ENCODE results near the gene ESPL1.

ESPL1 gene

GRCh38 chr12:53229454-53229853, 38.6 kb upstream of the ESPL1 start:
- no peak for DNase-seq
- in situ Hi-C loops (cut with HindIII; ENCODE audit: low pct_ligation_motif_present, low pct_unique_long_range_greater_than_20kb, low sequenced_read_pairs), result no loop called here

- in situ Hi-C loops (cut with HindIII; ENCODE audit: low pct_ligation_motif_present, low pct_unique_long_range_greater_than_20kb, low sequenced_read_pairs), result no loop called here
These were observed 37.8 kb upstream of the ESPL1 start for GRCh38 chr12:53230108-53230845.

GRCh38 chr12:53231671-53231920, 36.5 kb upstream of the ESPL1 start:
- in situ Hi-C loops (cut with HindIII; ENCODE audit: low pct_ligation_motif_present, low pct_unique_long_range_greater_than_20kb, low sequenced_read_pairs), result no loop called here
- no peak for DNase-seq

More at GRCh38 chr12:53230108-53230845, 37.8 kb upstream of the ESPL1 start:
- DNase-seq, result no peak

GRCh38 chr12:53231921-53232645, 36.0 kb upstream of the ESPL1 start, which contains the start of gene RARG:
Gene RARG (minus strand): TSS chr12:53232209. CDS start chr12:53227545, 4,664 bp downstream.
- DNase-seq, result peak; percentile 83
- in situ Hi-C loops (cut with HindIII; ENCODE audit: low pct_ligation_motif_present, low pct_unique_long_range_greater_than_20kb, low sequenced_read_pairs), result no loop called here

- in situ Hi-C loops (cut with HindIII; ENCODE audit: low pct_ligation_motif_present, low pct_unique_long_range_greater_than_20kb, low sequenced_read_pairs), result no loop called here
- DNase-seq, result peak; percentile 63
These were observed 35.2 kb upstream of the ESPL1 start for GRCh38 chr12:53232646-53233461.

- DNase-seq, result no peak
- in situ Hi-C loops (cut with HindIII; ENCODE audit: low pct_ligation_motif_present, low pct_unique_long_range_greater_than_20kb, low sequenced_read_pairs), result no loop called here
These were observed 34.4 kb upstream of the ESPL1 start for GRCh38 chr12:53233671-53234121.

GRCh38 chr12:53234271-53234914, 33.7 kb upstream of the ESPL1 start:
- in situ Hi-C loops (cut with HindIII; ENCODE audit: low pct_ligation_motif_present, low pct_unique_long_range_greater_than_20kb, low sequenced_read_pairs), result no loop called here
- no peak for DNase-seq

- no peak for DNase-seq
- in situ Hi-C loops (cut with HindIII; ENCODE audit: low pct_ligation_motif_present, low pct_unique_long_range_greater_than_20kb, low sequenced_read_pairs), result no loop called here
These were observed 32.9 kb upstream of the ESPL1 start for GRCh38 chr12:53235164-53235563.

- no peak for DNase-seq
- in situ Hi-C loops (cut with HindIII; ENCODE audit: low pct_ligation_motif_present, low pct_unique_long_range_greater_than_20kb, low sequenced_read_pairs), result no loop called here
These were observed 32.2 kb upstream of the ESPL1 start for GRCh38 chr12:53235742-53236442.

- no peak for DNase-seq
- in situ Hi-C loops (cut with HindIII; ENCODE audit: low pct_ligation_motif_present, low pct_unique_long_range_greater_than_20kb, low sequenced_read_pairs), result no loop called here
These were observed 31.5 kb upstream of the ESPL1 start for GRCh38 chr12:53236443-53237111.

- no peak for DNase-seq
- in situ Hi-C loops (cut with HindIII; ENCODE audit: low pct_ligation_motif_present, low pct_unique_long_range_greater_than_20kb, low sequenced_read_pairs), result no loop called here
These were observed 28.3 kb upstream of the ESPL1 start for GRCh38 chr12:53239643-53240258.

- DNase-seq, result no peak
- in situ Hi-C loops (cut with HindIII; ENCODE audit: low pct_ligation_motif_present, low pct_unique_long_range_greater_than_20kb, low sequenced_read_pairs), result no loop called here
These were observed 26.3 kb upstream of the ESPL1 start for GRCh38 chr12:53241623-53242412.

GRCh38 chr12:53244337-53244736, 23.8 kb upstream of the ESPL1 start:
- in situ Hi-C loops (cut with HindIII; ENCODE audit: low pct_ligation_motif_present, low pct_unique_long_range_greater_than_20kb, low sequenced_read_pairs), result no loop called here
- no peak for DNase-seq

- no peak for DNase-seq
- in situ Hi-C loops (cut with HindIII; ENCODE audit: low pct_ligation_motif_present, low pct_unique_long_range_greater_than_20kb, low sequenced_read_pairs), result no loop called here
These were observed 22.8 kb upstream of the ESPL1 start for GRCh38 chr12:53245286-53245685.

- DNase-seq, result peak; percentile 89
- in situ Hi-C loops (cut with HindIII; ENCODE audit: low pct_ligation_motif_present, low pct_unique_long_range_greater_than_20kb, low sequenced_read_pairs), result no loop called here
These were observed 16.4 kb upstream of the ESPL1 start for GRCh38 chr12:53251477-53252348.

- in situ Hi-C loops (cut with HindIII; ENCODE audit: low pct_ligation_motif_present, low pct_unique_long_range_greater_than_20kb, low sequenced_read_pairs), result no loop called here
These were observed 15.7 kb upstream of the ESPL1 start for GRCh38 chr12:53252349-53252916.

More at GRCh38 chr12:53252349-53252916, 15.7 kb upstream of the ESPL1 start:
- DNase-seq, result no peak
